Endodermal cell (in vitro differentiated cells): ENCODE results near the gene BAIAP2. TPM values are rescaled to one million over a fixed set of nuclear protein-coding genes. Genes with fewer than 3 reads are reported as not detected.

Experiments
- DNase-seq: peaks from one replicate; pipeline ENCODE4 v3.0.0-alpha.2; 2017
- H3K27ac ChIP-seq: 2 replicates; pipeline ENCODE4 v1.5.1; 2013; ENCODE audit warnings: mild to moderate bottlenecking, low read depth, low read length, moderate library complexity
- H3K27me3 ChIP-seq: 2 replicates; pipeline ENCODE4 v1.6.1; 2013; ENCODE audit warnings: mild to moderate bottlenecking, low read length, moderate library complexity; ENCODE audit not compliant: insufficient read depth, control insufficient read depth, poor library complexity, severe bottlenecking
- H3K36me3 ChIP-seq: 2 replicates; pipeline ENCODE4 v1.7.0; 2013; ENCODE audit warnings: mild to moderate bottlenecking, low read length, moderate library complexity; ENCODE audit not compliant: control insufficient read depth, insufficient read depth
- H3K4me1 ChIP-seq: one replicate; pipeline ENCODE4 v1.7.0; 2013; ENCODE audit warnings: low read length; ENCODE audit not compliant: control insufficient read depth, insufficient read depth
- H3K4me3 ChIP-seq: 2 replicates; pipeline ENCODE4 v1.5.1; 2013; ENCODE audit warnings: mild to moderate bottlenecking, low read length, moderate library complexity
- H3K9ac ChIP-seq: 2 replicates; pipeline ENCODE4 v1.6.1; 2013; ENCODE audit warnings: mild to moderate bottlenecking, low read length, moderate library complexity; ENCODE audit not compliant: poor library complexity, severe bottlenecking; ENCODE audit errors: extremely low read depth
- H3K9me3 ChIP-seq: 2 replicates; pipeline ENCODE4 v1.6.1; 2013; ENCODE audit warnings: mild to moderate bottlenecking, low read length, moderate library complexity; ENCODE audit not compliant: control insufficient read depth
- H3K27ac Mint-ChIP-seq: 2 replicates; pipeline ENCODE4 v1.8.0; 2020; ENCODE audit warnings: mixed read lengths
- H3K27me3 Mint-ChIP-seq: 2 replicates; pipeline ENCODE4 v1.8.0; 2021; ENCODE audit warnings: mild to moderate bottlenecking, mixed read lengths; ENCODE audit not compliant: insufficient read depth
- H3K36me3 Mint-ChIP-seq: 2 replicates; pipeline ENCODE4 v1.8.0; 2020; ENCODE audit warnings: low read depth, mixed read lengths
- H3K4me1 Mint-ChIP-seq: 2 replicates; pipeline ENCODE4 v1.8.0; 2020; ENCODE audit warnings: mixed read lengths
- H3K4me3 Mint-ChIP-seq: 2 replicates; pipeline ENCODE4 v1.8.0; 2020; ENCODE audit warnings: mild to moderate bottlenecking, moderate library complexity, mixed read lengths
- H3K9me3 Mint-ChIP-seq: 2 replicates; pipeline ENCODE4 v1.8.0; 2020; ENCODE audit warnings: mild to moderate bottlenecking, mixed read lengths
- WGBS, 2 experiments: methylation state at CpG; one replicate each; pipeline versions ENCODE4 v1.1.5 to v1.1.7; 2013; ENCODE audit warnings: missing lambda C conversion rate in 2 of 2, mixed read lengths in 1 of 2; ENCODE audit not compliant: insufficient coverage in 1 of 2, insufficient read length in 1 of 2; 5-methylcytosine and 5-hydroxymethylcytosine counted together
- total RNA-seq, 2 donors: library from RNA; stranded (reverse); fragmentation: NEBNext Ultra II Directional in 1 of 2; extraction: Animal tissue kit (Norgen Biotek cat#: 25700) in 1 of 2; gene quantifications; 2 replicates in 1 of 2; 3 replicates in 1 of 2; pipeline ENCODE4 v1.2.1, GENCODE V29; 2021
- TF ChIP-seq, protein P1 (sequence below): fragments of 200-600 bp; sonication (generic); conservative IDR thresholded peaks from 2 replicates; pipeline ENCODE4 v1.5.0; 2021; ENCODE audit warnings: antibody characterized with exemption, mild to moderate bottlenecking

The BAIAP2 gene
- total RNA-seq, 2 donors from 2014 or later, result 24.9 to 32.7 TPM

GRCh38 chr17:81159611-81160265 is 124.8 kb downstream of the BAIAP2 start:
- Mint-ChIP-seq H3K4me1 (no peaks in the 10 kb centered on the region), H3K4me3 (no peak overlapping the region), H3K36me3 (no peaks in the 10 kb centered on the region), H3K27ac (no peak overlapping the region), H3K9me3 (no peaks in the 10 kb centered on the region), H3K27me3 (peaks cover 2% of the 10 kb centered on the region)
- no peaks in the 10 kb centered on the region for H3K27me3 ChIP-seq
- no peak overlapping the region for H3K4me3 ChIP-seq
- DNase-seq, result no peak
- H3K9me3 ChIP-seq, result no peaks in the 10 kb centered on the region
- no peak overlapping the region for H3K9ac ChIP-seq
- TF ChIP-seq, protein P1, sequence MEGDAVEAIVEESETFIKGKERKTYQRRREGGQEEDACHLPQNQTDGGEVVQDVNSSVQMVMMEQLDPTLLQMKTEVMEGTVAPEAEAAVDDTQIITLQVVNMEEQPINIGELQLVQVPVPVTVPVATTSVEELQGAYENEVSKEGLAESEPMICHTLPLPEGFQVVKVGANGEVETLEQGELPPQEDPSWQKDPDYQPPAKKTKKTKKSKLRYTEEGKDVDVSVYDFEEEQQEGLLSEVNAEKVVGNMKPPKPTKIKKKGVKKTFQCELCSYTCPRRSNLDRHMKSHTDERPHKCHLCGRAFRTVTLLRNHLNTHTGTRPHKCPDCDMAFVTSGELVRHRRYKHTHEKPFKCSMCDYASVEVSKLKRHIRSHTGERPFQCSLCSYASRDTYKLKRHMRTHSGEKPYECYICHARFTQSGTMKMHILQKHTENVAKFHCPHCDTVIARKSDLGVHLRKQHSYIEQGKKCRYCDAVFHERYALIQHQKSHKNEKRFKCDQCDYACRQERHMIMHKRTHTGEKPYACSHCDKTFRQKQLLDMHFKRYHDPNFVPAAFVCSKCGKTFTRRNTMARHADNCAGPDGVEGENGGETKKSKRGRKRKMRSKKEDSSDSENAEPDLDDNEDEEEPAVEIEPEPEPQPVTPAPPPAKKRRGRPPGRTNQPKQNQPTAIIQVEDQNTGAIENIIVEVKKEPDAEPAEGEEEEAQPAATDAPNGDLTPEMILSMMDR, result no peak
- H3K27ac ChIP-seq, result no peak overlapping the region
- no peaks in the 10 kb centered on the region for H3K36me3 ChIP-seq
- no peaks in the 10 kb centered on the region for H3K4me1 ChIP-seq
- WGBS, 2 experiments, result 88 to 100% methylated on average over 10 to 25 of the region's 25 CpGs

- H3K4me3 Mint-ChIP-seq, result no peak overlapping the region
These were observed 125.4 kb downstream of the BAIAP2 start for GRCh38 chr17:81160306-81160705.

GRCh38 chr17:81160747-81161453 is 125.9 kb downstream of the BAIAP2 start:
- Mint-ChIP-seq H3K27ac (no peak overlapping the region), H3K4me3 (no peak overlapping the region), H3K36me3 (no peaks in the 10 kb centered on the region), H3K27me3 (peaks cover 2% of the 10 kb centered on the region), H3K4me1 (no peaks in the 10 kb centered on the region), H3K9me3 (no peaks in the 10 kb centered on the region)
- H3K27me3 ChIP-seq, result no peaks in the 10 kb centered on the region
- H3K27ac ChIP-seq, result no peak overlapping the region
- 93 to 95% methylated on average over 28 to 32 of the region's 32 CpGs for WGBS, 2 experiments
- no peak overlapping the region for H3K4me3 ChIP-seq
- H3K9me3 ChIP-seq, result no peaks in the 10 kb centered on the region
- DNase-seq, result no peak
- H3K4me1 ChIP-seq, result no peaks in the 10 kb centered on the region
- no peak overlapping the region for H3K9ac ChIP-seq
- TF ChIP-seq, protein P1, result no peak
- H3K36me3 ChIP-seq, result no peaks in the 10 kb centered on the region

More at GRCh38 chr17:81160306-81160705, 125.4 kb downstream of the BAIAP2 start:
- no peak overlapping the region for H3K27ac ChIP-seq
- H3K9me3 ChIP-seq, result no peaks in the 10 kb centered on the region
- H3K4me1 Mint-ChIP-seq, result no peaks in the 10 kb centered on the region
- no peak for DNase-seq
- no peaks in the 10 kb centered on the region for H3K4me1 ChIP-seq
- H3K27ac Mint-ChIP-seq, result no peak overlapping the region
- no peaks in the 10 kb centered on the region for H3K36me3 ChIP-seq
- 90 to 91% methylated on average over 10 to 28 of the region's 28 CpGs for WGBS, 2 experiments
- no peak overlapping the region for H3K4me3 ChIP-seq
- no peaks in the 10 kb centered on the region for H3K27me3 ChIP-seq
- no peaks in the 10 kb centered on the region for H3K36me3 Mint-ChIP-seq
- no peak overlapping the region for H3K9ac ChIP-seq
- H3K9me3 Mint-ChIP-seq, result no peaks in the 10 kb centered on the region
- TF ChIP-seq, protein P1, result no peak
- peaks cover 2% of the 10 kb centered on the region for H3K27me3 Mint-ChIP-seq
